Vagina (tissue), 2 donors: ENCODE measurements around the gene INPP5J. TPM values are rescaled to one million over a fixed set of nuclear protein-coding genes. Genes with fewer than 3 reads are reported as not detected.

Source experiments
- DNase-seq, 2 donors: peaks; one replicate each; pipeline ENCODE4 v3.0.0-alpha.2; 2017; ENCODE audit errors: extremely low spot score in 2 of 2
- H3K27ac ChIP-seq: fragments of 200-600 bp; sonication (generic); one replicate; pipeline ENCODE4 v1.5.1; 2019
- H3K27me3 ChIP-seq: fragments of 200-600 bp; sonication (generic); one replicate; pipeline ENCODE4 v1.5.1; 2019
- H3K36me3 ChIP-seq, 2 donors: fragments of 200-600 bp; sonication (generic); one replicate each; pipeline ENCODE4 v1.5.1; 2017 to 2019
- H3K4me1 ChIP-seq: fragments of 200-600 bp; sonication (generic); one replicate; pipeline ENCODE4 v1.5.1; 2019
- H3K4me3 ChIP-seq, 2 donors: fragments of 200-600 bp; sonication (generic); 1 replicate in 1 of 2; 2 replicates in 1 of 2; pipeline ENCODE4 v1.5.1; 2016 to 2019
- H3K9me3 ChIP-seq: fragments of 200-600 bp; sonication (generic); one replicate; pipeline ENCODE4 v1.5.1; 2019
- CTCF ChIP-seq, 3 experiments: fragments of 450-650 bp in 2 of 3; fragments of 200-600 bp in 1 of 3; sonication (generic) in 1 of 3; IDR thresholded peaks; one replicate each; pipeline ENCODE4 v1.5.1; 2017 to 2019; ENCODE audit warnings: antibody characterized with exemption in 3 of 3, mild to moderate bottlenecking in 2 of 3, moderate library complexity in 2 of 3
- POLR2A ChIP-seq, 2 donors: fragments of 450-650 bp; IDR thresholded peaks; one replicate each; pipeline ENCODE4 v1.6.1; 2017; ENCODE audit warnings: antibody characterized with exemption in 2 of 2, mild to moderate bottlenecking in 2 of 2, moderate library complexity in 2 of 2
- POLR2AphosphoS5 ChIP-seq, 2 donors: sonication (generic); formaldehyde crosslinking; IDR thresholded peaks; one replicate each; pipeline ENCODE4 v1.9.0; 2017; ENCODE audit warnings: antibody characterized with exemption in 2 of 2, mild to moderate bottlenecking in 2 of 2, low read depth in 1 of 2; ENCODE audit not compliant: insufficient read depth in 1 of 2
- intact Hi-C: fragments of 100-400 bp; cut with DNase I; formaldehyde crosslinking; loops from one replicate; pipeline ENCODE4 v1.15.1; 2023
- total RNA-seq: library from RNA; depleted of rRNA; stranded (reverse); fragments of >200 nt; gene quantifications from one replicate; pipeline ENCODE4 v1.2.3, GENCODE V29; 2016

Gene INPP5J
- total RNA-seq, 1 donor from 2014 or later, result 5.9 TPM

- peak overlapping the region; percentile 97 for H3K27ac ChIP-seq
- peaks cover 48% of the 10 kb centered on the region for H3K4me1 ChIP-seq
- intact Hi-C loops, result no loop called here
- no peak overlapping the region for H3K4me3 ChIP-seq
- no peaks in the 10 kb centered on the region for H3K9me3 ChIP-seq
- H3K27me3 ChIP-seq, result no peaks in the 10 kb centered on the region
- TF ChIP-seq CTCF (IDR thresholded peaks at IDR 0.05) (no peak), POLR2A (IDR thresholded peaks at IDR 0.05) (no peak), POLR2AphosphoS5 (IDR thresholded peaks at IDR 0.05; ENCODE audit: insufficient read depth in 1 of 2, low read depth in 1 of 2) (no peak)
- no peaks in the 10 kb centered on the region for H3K36me3 ChIP-seq
- no peak for DNase-seq
Observed at GRCh38 chr22:31079095-31079642, 43.6 kb upstream of the INPP5J start.

- intact Hi-C loops, result loop anchor here (5.0 kb wide), 1 partner anchor 38 kb away; no protein-coding TSS in a partner anchor
- DNase-seq, result no peak
- peak overlapping the region; percentile 64 to 90 for H3K4me3 ChIP-seq
- no peaks in the 10 kb centered on the region for H3K36me3 ChIP-seq
- H3K27me3 ChIP-seq, result no peaks in the 10 kb centered on the region
- peak overlapping the region; percentile 97 for H3K27ac ChIP-seq
- TF ChIP-seq CTCF (IDR thresholded peaks at IDR 0.05), result no peak
- no peak for TF ChIP-seq POLR2AphosphoS5 (IDR thresholded peaks at IDR 0.05; ENCODE audit: insufficient read depth in 1 of 2, low read depth in 1 of 2)
- TF ChIP-seq POLR2A (IDR thresholded peaks at IDR 0.05), result no peak
- H3K9me3 ChIP-seq, result no peaks in the 10 kb centered on the region
- peaks cover 53% of the 10 kb centered on the region for H3K4me1 ChIP-seq
Observed at GRCh38 chr22:31080164-31080847, 42.5 kb upstream of the INPP5J start.

DNA sequence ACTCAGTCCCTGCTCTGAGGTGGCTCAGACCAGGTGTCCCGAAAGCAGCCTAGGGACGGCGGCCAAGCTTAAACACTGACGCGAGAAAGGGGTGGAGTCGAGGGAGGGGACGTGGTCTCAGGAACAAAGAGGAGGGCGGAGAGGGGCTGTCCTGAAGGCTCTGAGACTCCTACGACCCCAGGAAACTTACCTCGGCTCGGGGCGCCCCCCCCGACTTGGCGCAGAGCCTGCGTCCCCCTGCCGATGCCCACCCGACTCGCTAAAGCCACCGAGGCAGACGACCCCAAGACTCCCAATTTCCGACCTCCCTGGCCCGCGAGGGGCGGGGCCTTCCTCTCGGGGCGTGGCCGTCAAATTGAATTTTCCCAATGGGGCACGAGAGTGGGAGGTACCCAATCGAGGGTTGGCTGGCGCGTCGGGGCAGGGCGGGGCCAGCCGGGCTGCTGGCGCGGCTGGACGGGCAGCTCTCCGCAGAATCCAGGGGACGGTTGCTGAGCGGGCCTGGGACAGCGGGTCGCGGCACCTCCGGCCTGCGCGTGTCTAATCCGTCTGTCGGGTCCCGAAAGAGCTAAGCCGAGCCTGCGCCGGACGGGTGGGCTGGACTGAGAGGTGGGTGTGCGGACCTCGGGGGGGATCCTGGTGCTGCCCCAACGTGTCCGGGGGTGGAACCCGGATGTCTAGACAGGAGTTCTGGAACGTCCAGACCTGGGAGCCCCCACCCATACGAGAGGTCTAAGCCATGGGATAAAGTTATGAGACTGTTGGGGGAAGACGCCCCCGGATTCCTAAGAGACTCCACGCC lies 41.7 kb upstream of the INPP5J start, which contains the start of gene SMTN:
Gene SMTN, plus strand, starts transcription at position 471 of the 802 bp plus-strand sequence. CDS start 1,941 bp downstream, outside the sequence.
- peaks cover 53% of the 10 kb centered on the region for H3K4me1 ChIP-seq
- intact Hi-C loops, result loop anchor here (5.0 kb wide), 1 partner anchor 39 kb away; no protein-coding TSS in a partner anchor
- H3K9me3 ChIP-seq, result no peaks in the 10 kb centered on the region
- TF ChIP-seq CTCF (IDR thresholded peaks at IDR 0.05), result no peak
- peak; percentile 85 to 100 for TF ChIP-seq POLR2AphosphoS5 (IDR thresholded peaks at IDR 0.05; ENCODE audit: insufficient read depth in 1 of 2, low read depth in 1 of 2)
- peak; percentile 32 to 99 for TF ChIP-seq POLR2A (IDR thresholded peaks at IDR 0.05)
- DNase-seq, result no peak
- H3K4me3 ChIP-seq, result peak within 1 kb of the TSS; percentile 64 to 90
- no peaks in the 10 kb centered on the region for H3K27me3 ChIP-seq
- peak within 1 kb of the TSS; percentile 97 for H3K27ac ChIP-seq
- H3K36me3 ChIP-seq, result no peaks in the 10 kb centered on the region

DNA sequence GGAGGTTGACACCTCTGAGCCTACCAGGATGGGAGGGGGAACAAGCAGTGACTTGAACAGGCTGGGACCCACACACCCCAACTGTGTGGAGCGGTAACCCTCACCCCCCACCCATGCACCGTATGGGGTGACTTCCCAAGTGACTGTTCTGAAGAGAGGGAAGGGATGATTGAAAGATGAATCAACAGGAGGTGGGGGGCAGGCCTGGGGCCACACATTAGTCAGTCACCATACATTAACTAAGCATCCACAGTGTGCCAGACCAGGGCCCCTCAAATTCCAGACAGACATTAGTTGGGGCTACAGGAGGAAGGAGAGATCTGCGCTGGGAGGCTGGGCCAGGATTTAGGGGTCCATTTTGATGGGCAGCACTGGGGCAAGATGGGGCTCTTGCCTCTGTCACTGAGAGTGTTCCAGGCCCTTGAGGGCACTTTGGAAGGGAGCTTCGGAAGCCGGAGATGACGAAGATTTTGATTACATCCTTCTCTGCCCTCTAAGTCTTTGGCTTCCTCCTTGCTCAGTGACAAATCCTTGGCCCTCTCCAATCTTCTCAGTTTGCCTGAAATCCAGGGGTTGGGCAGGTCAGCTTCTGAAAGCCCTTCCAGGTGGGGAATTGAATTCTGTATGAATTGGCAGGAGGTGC lies 40.7 kb upstream of the INPP5J start:
- Histone ChIP-seq H3K4me3 (peak overlapping the region; percentile 64 to 90), H3K27me3 (no peaks in the 10 kb centered on the region), H3K27ac (peak overlapping the region; percentile 97), H3K4me1 (peaks cover 57% of the 10 kb centered on the region), H3K36me3 (no peaks in the 10 kb centered on the region), H3K9me3 (no peaks in the 10 kb centered on the region)
- intact Hi-C loops, result loop anchor here (5.0 kb wide), 1 partner anchor 40 kb away; no protein-coding TSS in a partner anchor
- no peak for DNase-seq
- TF ChIP-seq CTCF (IDR thresholded peaks at IDR 0.05) (no peak), POLR2A (IDR thresholded peaks at IDR 0.05) (no peak), POLR2AphosphoS5 (IDR thresholded peaks at IDR 0.05; ENCODE audit: insufficient read depth in 1 of 2, low read depth in 1 of 2) (no peak)
